SK-N-SH (cell line): Measurements from ENCODE around the gene CYYR1. TPM values are rescaled to one million over a fixed set of nuclear protein-coding genes. Genes with fewer than 3 reads are reported as not detected.

Experiments used
- CTCF ChIA-PET: fragments of 300-600, 350-600 bp; formaldehyde crosslinking; extraction: SDS; loops from one replicate; lab custom pipeline; 2021; lab: Yijun Ruan, JAX
- POLR2A ChIA-PET: fragments of 350-600 bp; sonication (Branson Sonifier 250); formaldehyde crosslinking; extraction: SDS; loops from one replicate; lab custom pipeline; 2020; ENCODE audit warnings: antibody characterized with exemption, inconsistent platforms; lab: Yijun Ruan, JAX
- DNase-seq: peaks from one replicate; pipeline ENCODE4 v3.0.0; 2012
- H2AFZ ChIP-seq: fragments of 200-600 bp; sonication (generic); 2 replicates; pipeline ENCODE4 v1.8.1; 2016; ENCODE audit warnings: antibody characterized with exemption, mild to moderate bottlenecking, low read depth
- H3F3A ChIP-seq: fragments of 200-600 bp; sonication (generic); replicated peaks from 2 replicates; pipeline ENCODE3; 2016; ENCODE audit warnings: antibody characterized with exemption, mild to moderate bottlenecking; ENCODE audit not compliant: insufficient read depth
- H3K27ac ChIP-seq, 2 experiments: fragments of 200-500 bp in 1 of 2; fragments of 200-600 bp in 1 of 2; sonication (Bioruptor generic) in 1 of 2; sonication (generic), shearing (Covaris generic) in 1 of 2; 2 replicates each; pipeline versions ENCODE4 v1.5.1 to v1.6.1; 2014 to 2016; ENCODE audit warnings: low read depth in 2 of 2, inconsistent platforms in 1 of 2, low read length in 1 of 2, mild to moderate bottlenecking in 1 of 2, mixed read lengths in 1 of 2
- H3K27me3 ChIP-seq: fragments of 200-600 bp; sonication (generic), shearing (Covaris generic); 2 replicates; pipeline ENCODE4 v1.6.1; 2016; ENCODE audit warnings: mixed run types; ENCODE audit not compliant: insufficient read depth
- H3K36me3 ChIP-seq, 2 experiments: fragments of 200-500 bp in 1 of 2; fragments of 200-600 bp in 1 of 2; sonication (Bioruptor generic) in 1 of 2; sonication (generic) in 1 of 2; replicated peaks in 1 of 2; 2 replicates each; pipeline versions ENCODE3 to v1.5.1; 2014 to 2016; ENCODE audit warnings: low read length in 1 of 2, mild to moderate bottlenecking in 1 of 2; ENCODE audit not compliant: insufficient read depth in 2 of 2, control insufficient read depth in 1 of 2
- H3K4me1 ChIP-seq, 2 experiments: fragments of 200-500 bp in 1 of 2; fragments of 200-600 bp in 1 of 2; sonication (Bioruptor generic) in 1 of 2; sonication (generic), shearing (Covaris generic) in 1 of 2; 2 replicates each; pipeline versions ENCODE4 v1.5.1 to v1.6.1; 2014 to 2016; ENCODE audit warnings: low read depth in 1 of 2, low read length in 1 of 2, mixed run types in 1 of 2; ENCODE audit not compliant: insufficient read depth in 2 of 2, control insufficient read depth in 1 of 2
- H3K4me2 ChIP-seq: fragments of 200-600 bp; sonication (generic), shearing (Covaris generic); 2 replicates; pipeline ENCODE4 v1.6.1; 2017; ENCODE audit warnings: mixed run types
- H3K4me3 ChIP-seq, 2 experiments: fragments of 200-500 bp in 1 of 2; fragments of 200-600 bp in 1 of 2; sonication (Bioruptor generic) in 1 of 2; sonication (generic), shearing (Covaris generic) in 1 of 2; 2 replicates each; pipeline versions ENCODE4 v1.5.1 to v1.8.1; 2014 to 2016; ENCODE audit warnings: low read depth in 2 of 2, inconsistent platforms in 1 of 2, low read length in 1 of 2, mild to moderate bottlenecking in 1 of 2, mixed read lengths in 1 of 2, moderate library complexity in 1 of 2
- H3K79me2 ChIP-seq: fragments of 200-600 bp; sonication (generic); 2 replicates; pipeline ENCODE4 v1.8.1; 2017; ENCODE audit warnings: mild to moderate bottlenecking; ENCODE audit not compliant: insufficient read depth
- H3K9ac ChIP-seq: fragments of 200-600 bp; sonication (generic); 2 replicates; pipeline ENCODE4 v1.6.1; 2017; ENCODE audit warnings: mixed run types
- H3K9me2 ChIP-seq: fragments of 200-600 bp; sonication (generic); 2 replicates; pipeline ENCODE4 v1.6.1; 2017; ENCODE audit warnings: mixed run types
- H3K9me3 ChIP-seq: fragments of 200-600 bp; sonication (generic); 2 replicates; pipeline ENCODE4 v1.6.1; 2017; ENCODE audit warnings: mixed run types, mild to moderate bottlenecking, moderate library complexity
- H4K20me1 ChIP-seq: fragments of 200-600 bp; sonication (generic); 2 replicates; pipeline ENCODE4 v1.6.1; 2017; ENCODE audit warnings: mild to moderate bottlenecking, mixed run types; ENCODE audit not compliant: insufficient read depth
- CHD2 ChIP-seq: fragments of 150-350 bp; IDR thresholded peaks from 2 replicates; pipeline ENCODE4 v1.6.1; 2018; ENCODE audit warnings: low read length; ENCODE audit not compliant: partially characterized antibody
- EP300 ChIP-seq, 2 experiments: IDR thresholded peaks; 2 replicates each; pipeline versions ENCODE4 v1.4.0 to v1.6.1; 2012; ENCODE audit warnings: borderline replicate concordance in 1 of 2, low read depth in 1 of 2, low read length in 1 of 2
- EZH2phosphoT487 ChIP-seq: fragments of 200-600 bp; sonication (generic); IDR thresholded peaks from 2 replicates; pipeline ENCODE4 v1.6.1; 2017; ENCODE audit warnings: low read depth, mixed run types, mild to moderate bottlenecking, antibody characterized with exemption, moderate library complexity, borderline replicate concordance
- FOSL2 ChIP-seq: IDR thresholded peaks from 2 replicates; pipeline ENCODE4 v1.4.0; 2012; ENCODE audit warnings: low read depth, mild to moderate bottlenecking, moderate library complexity, borderline replicate concordance
- FOXJ3 ChIP-seq: sonication (generic); formaldehyde crosslinking; IDR thresholded peaks from 2 replicates; pipeline ENCODE4 v1.5.1; 2020; ENCODE audit warnings: mild to moderate bottlenecking, missing genetic modification reagents
- FOXM1 ChIP-seq: IDR thresholded peaks from 2 replicates; pipeline ENCODE4 v1.4.0; 2012; ENCODE audit warnings: low read depth, mild to moderate bottlenecking
- GABPA ChIP-seq: IDR thresholded peaks from 2 replicates; pipeline ENCODE4 v1.4.0; 2012; ENCODE audit warnings: low read depth, mild to moderate bottlenecking
- GATA2 ChIP-seq: sonication (generic); formaldehyde crosslinking; IDR thresholded peaks from 2 replicates; pipeline ENCODE4 v1.5.0; 2020; ENCODE audit warnings: mild to moderate bottlenecking, missing genetic modification reagents
- IRF3 ChIP-seq: fragments of 150-350 bp; IDR thresholded peaks from 2 replicates; pipeline ENCODE4 v1.6.1; 2016; ENCODE audit warnings: mild to moderate bottlenecking, low read depth, low read length
- JUND ChIP-seq: IDR thresholded peaks from 2 replicates; pipeline ENCODE4 v1.4.0; 2012
- MEF2A ChIP-seq: IDR thresholded peaks from 2 replicates; pipeline ENCODE4 v1.4.0; 2012; ENCODE audit warnings: low read depth, borderline replicate concordance
- MXI1 ChIP-seq: IDR thresholded peaks from 2 replicates; pipeline ENCODE4 v1.6.1; 2012; ENCODE audit warnings: mild to moderate bottlenecking, low read depth, low read length, improper control_type of control experiment
- NFIC ChIP-seq: IDR thresholded peaks from 2 replicates; pipeline ENCODE4 v1.4.0; 2012; ENCODE audit warnings: borderline replicate concordance
- NRF1 ChIP-seq: IDR thresholded peaks from 2 replicates; pipeline ENCODE4 v1.6.1; 2012; ENCODE audit warnings: low read depth, mild to moderate bottlenecking, low read length
- POLR2AphosphoS5 ChIP-seq: IDR thresholded peaks from 2 replicates; pipeline ENCODE4 v1.6.1; 2012; ENCODE audit warnings: low read depth, low read length
- RAD21 ChIP-seq: IDR thresholded peaks from 2 replicates; pipeline ENCODE4 v1.6.1; 2012; ENCODE audit warnings: mild to moderate bottlenecking, low read length
- RFX5 ChIP-seq: IDR thresholded peaks from 2 replicates; pipeline ENCODE4 v1.6.1; 2012; ENCODE audit warnings: mild to moderate bottlenecking, improper control_type of control experiment, low read length
- RXRA ChIP-seq: IDR thresholded peaks from 2 replicates; pipeline ENCODE4 v1.4.0; 2012; ENCODE audit warnings: low read depth, mild to moderate bottlenecking, borderline replicate concordance
- SMC3 ChIP-seq: IDR thresholded peaks from 2 replicates; pipeline ENCODE4 v1.6.1; 2012; ENCODE audit warnings: low read depth, low read length, improper control_type of control experiment
- TAF1 ChIP-seq: IDR thresholded peaks from 2 replicates; pipeline ENCODE4 v1.6.1; 2012; ENCODE audit warnings: low read depth, mild to moderate bottlenecking, low read length, moderate library complexity, borderline replicate concordance
- TCF12 ChIP-seq: IDR thresholded peaks from 2 replicates; pipeline ENCODE4 v1.4.0; 2012
- TEAD4 ChIP-seq: IDR thresholded peaks from 2 replicates; pipeline ENCODE4 v1.4.0; 2012; ENCODE audit warnings: mild to moderate bottlenecking, borderline replicate concordance; ENCODE audit not compliant: insufficient read depth
- USF1 ChIP-seq: IDR thresholded peaks from 2 replicates; pipeline ENCODE4 v1.4.0; 2012; ENCODE audit warnings: low read depth, borderline replicate concordance
- USF2 ChIP-seq: fragments of 150-350 bp; IDR thresholded peaks from 2 replicates; pipeline ENCODE4 v1.6.1; 2017; ENCODE audit warnings: antibody characterized with exemption, low read length, low read depth, borderline replicate concordance
- YY1 ChIP-seq: IDR thresholded peaks from 2 replicates; pipeline ENCODE4 v1.4.0; 2012; ENCODE audit warnings: low read depth, mild to moderate bottlenecking
- WGBS: methylation state at CpG from one replicate; pipeline ENCODE4 v1.1.6; 2017; ENCODE audit warnings: low lambda C conversion rate; 5-methylcytosine and 5-hydroxymethylcytosine counted together
- polyA plus RNA-seq, 3 experiments: library from polyadenylated mRNA; depleted of rRNA; stranded (reverse); fragments of >200 nt; gene quantifications; 2 replicates each; pipeline ENCODE4 v1.2.3, GENCODE V29; 2012
- TF ChIP-seq, protein P1 (sequence below): IDR thresholded peaks from 2 replicates; pipeline ENCODE4 v1.4.0; 2012; ENCODE audit warnings: low read depth
- TF ChIP-seq, protein P2 (sequence below): IDR thresholded peaks from 2 replicates; pipeline ENCODE4 v1.4.0; 2012; ENCODE audit warnings: low read depth, borderline replicate concordance
- TF ChIP-seq, protein P3 (sequence below): fragments of 200-600 bp; sonication (generic); IDR thresholded peaks from 2 replicates; pipeline ENCODE4 v1.6.1; 2017; ENCODE audit warnings: antibody characterized with exemption, mild to moderate bottlenecking, moderate library complexity

Gene CYYR1
- polyA plus RNA-seq, 1 of the 3 experiments (the other 2 are of a cell fraction): not detected

- Histone ChIP-seq H3K9me2 (no peaks in the 10 kb centered on the region), H3K79me2 (no peaks in the 10 kb centered on the region), H4K20me1 (no peaks in the 10 kb centered on the region), H3K27me3 (no peaks in the 10 kb centered on the region), H3K4me2 (peak overlapping the region; percentile 39; the same call in 1 of the 2 replicates), H3K4me3 (peak overlapping the region; percentile 2 to 24; a peak in 3 of 4 replicates), H3K4me1 (peaks cover 0 to 7% of the 10 kb centered on the region in 2 experiments; a peak in 2 of 4 replicates), H3F3A (no peaks in the 10 kb centered on the region), H3K27ac (peak overlapping the region in 1 of 2 experiments; percentile 89; a peak in 2 of 4 replicates), H2AFZ (no peak overlapping the region), H3K9me3 (no peaks in the 10 kb centered on the region), H3K36me3 (no peaks in the 10 kb centered on the region), H3K9ac (no peak overlapping the region)
- CTCF ChIA-PET: interaction anchor here (1.3 to 1.4 kb wide), 2 partner anchors 417 to 420 kb away, joined by 3 read pairs; partner anchors contain the start of gene APP
- POLR2A ChIA-PET: interaction anchor here (1.6 kb wide), 1 partner anchor 33 kb away, joined by 5 read pairs; no protein-coding TSS in a partner anchor
- WGBS: 5% methylated on average over 9 of the region's 9 CpGs
- DNase-seq: peak; percentile 47
- TF ChIP-seq, protein P1, sequence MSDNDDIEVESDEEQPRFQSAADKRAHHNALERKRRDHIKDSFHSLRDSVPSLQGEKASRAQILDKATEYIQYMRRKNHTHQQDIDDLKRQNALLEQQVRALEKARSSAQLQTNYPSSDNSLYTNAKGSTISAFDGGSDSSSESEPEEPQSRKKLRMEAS: no peak
- TF ChIP-seq MXI1 (no peak; the same call in 1 of the 2 replicates), JUND (peak; percentile 87), NFIC (peak; percentile 41; the same call in 1 of the 2 replicates), GABPA (no peak), USF1 (no peak), SMC3 (0 out of 2 replicates have a peak, but pooled peaks have one; percentile 2), TAF1 (no peak), YY1 (no peak), EZH2phosphoT487 (no peak), FOSL2 (peak; percentile 67), RXRA (peak; percentile 48; the same call in 1 of the 2 replicates), GATA2 (CRISPR knock-in tag) (peak; percentile 87), RAD21 (0 out of 2 replicates have a peak, but pooled peaks have one; percentile 14), POLR2AphosphoS5 (peak; percentile 75), USF2 (no peak), TCF12 (peak; percentile 96), FOXM1 (no peak), MEF2A (no peak), CHD2 (peak; percentile 52), NRF1 (no peak), TEAD4 (peak; percentile 73; the same call in 1 of the 2 replicates), EP300 (IDR thresholded peaks at IDR 0.05; ENCODE audit: borderline replicate concordance in 1 of 2, low read depth in 1 of 2, low read length in 1 of 2) (peak; percentile 60 to 91; a peak in 3 of 4 replicates), IRF3 (no peak), RFX5 (no peak; the same call in 1 of the 2 replicates), FOXJ3 (CRISPR knock-in tag) (peak; percentile 76; the same call in 1 of the 2 replicates)
- TF ChIP-seq, protein P2, sequence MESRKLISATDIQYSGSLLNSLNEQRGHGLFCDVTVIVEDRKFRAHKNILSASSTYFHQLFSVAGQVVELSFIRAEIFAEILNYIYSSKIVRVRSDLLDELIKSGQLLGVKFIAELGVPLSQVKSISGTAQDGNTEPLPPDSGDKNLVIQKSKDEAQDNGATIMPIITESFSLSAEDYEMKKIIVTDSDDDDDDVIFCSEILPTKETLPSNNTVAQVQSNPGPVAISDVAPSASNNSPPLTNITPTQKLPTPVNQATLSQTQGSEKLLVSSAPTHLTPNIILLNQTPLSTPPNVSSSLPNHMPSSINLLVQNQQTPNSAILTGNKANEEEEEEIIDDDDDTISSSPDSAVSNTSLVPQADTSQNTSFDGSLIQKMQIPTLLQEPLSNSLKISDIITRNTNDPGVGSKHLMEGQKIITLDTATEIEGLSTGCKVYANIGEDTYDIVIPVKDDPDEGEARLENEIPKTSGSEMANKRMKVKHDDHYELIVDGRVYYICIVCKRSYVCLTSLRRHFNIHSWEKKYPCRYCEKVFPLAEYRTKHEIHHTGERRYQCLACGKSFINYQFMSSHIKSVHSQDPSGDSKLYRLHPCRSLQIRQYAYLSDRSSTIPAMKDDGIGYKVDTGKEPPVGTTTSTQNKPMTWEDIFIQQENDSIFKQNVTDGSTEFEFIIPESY: 0 out of 2 replicates have a peak, but pooled peaks have one; percentile 30
- TF ChIP-seq, protein P3, sequence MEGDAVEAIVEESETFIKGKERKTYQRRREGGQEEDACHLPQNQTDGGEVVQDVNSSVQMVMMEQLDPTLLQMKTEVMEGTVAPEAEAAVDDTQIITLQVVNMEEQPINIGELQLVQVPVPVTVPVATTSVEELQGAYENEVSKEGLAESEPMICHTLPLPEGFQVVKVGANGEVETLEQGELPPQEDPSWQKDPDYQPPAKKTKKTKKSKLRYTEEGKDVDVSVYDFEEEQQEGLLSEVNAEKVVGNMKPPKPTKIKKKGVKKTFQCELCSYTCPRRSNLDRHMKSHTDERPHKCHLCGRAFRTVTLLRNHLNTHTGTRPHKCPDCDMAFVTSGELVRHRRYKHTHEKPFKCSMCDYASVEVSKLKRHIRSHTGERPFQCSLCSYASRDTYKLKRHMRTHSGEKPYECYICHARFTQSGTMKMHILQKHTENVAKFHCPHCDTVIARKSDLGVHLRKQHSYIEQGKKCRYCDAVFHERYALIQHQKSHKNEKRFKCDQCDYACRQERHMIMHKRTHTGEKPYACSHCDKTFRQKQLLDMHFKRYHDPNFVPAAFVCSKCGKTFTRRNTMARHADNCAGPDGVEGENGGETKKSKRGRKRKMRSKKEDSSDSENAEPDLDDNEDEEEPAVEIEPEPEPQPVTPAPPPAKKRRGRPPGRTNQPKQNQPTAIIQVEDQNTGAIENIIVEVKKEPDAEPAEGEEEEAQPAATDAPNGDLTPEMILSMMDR: no peak
Measured at GRCh38 chr21:26587736-26588201, 14.7 kb upstream of the CYYR1 start.
